WTC11 (cell line): ENCODE results near the gene FNDC3B. TPM values are rescaled to one million over a fixed set of nuclear protein-coding genes. Genes with fewer than 3 reads are reported as not detected.

Experiments
- ATAC-seq: fragments of 200-7000 bp; cut with Tn5 transposase; 2 replicates; pipeline ENCODE4 v1.10.0; 2021; ENCODE audit warnings: mild to moderate bottlenecking, moderate library complexity
- CTCF ChIA-PET: fragments of 300-600 bp; sonication (Branson Sonifier 250); formaldehyde crosslinking; loops from one replicate; lab custom pipeline; 2021; ENCODE audit warnings: antibody characterized with exemption; lab: Charles Lee
- POLR2A ChIA-PET: fragments of 350-600 bp; sonication (Branson Sonifier 250); formaldehyde crosslinking; loops from one replicate; lab custom pipeline; 2021; ENCODE audit warnings: antibody characterized with exemption; lab: Charles Lee
- DNase-seq: peaks from one replicate; pipeline ENCODE4 v3.0.0; 2021; ENCODE audit warnings: low spot score
- H3K27ac Mint-ChIP-seq: 2 replicates; pipeline ENCODE4 v1.8.0; 2021; ENCODE audit warnings: mixed read lengths
- H3K27me3 Mint-ChIP-seq: 2 replicates; pipeline ENCODE4 v1.8.0; 2021; ENCODE audit warnings: low read depth, mild to moderate bottlenecking, moderate library complexity, mixed read lengths
- H3K36me3 Mint-ChIP-seq: 2 replicates; pipeline ENCODE4 v1.8.0; 2021; ENCODE audit warnings: mixed read lengths
- H3K4me1 Mint-ChIP-seq: 2 replicates; pipeline ENCODE4 v1.8.0; 2022; ENCODE audit warnings: mixed read lengths
- H3K4me3 Mint-ChIP-seq: 2 replicates; pipeline ENCODE4 v1.8.0; 2021; ENCODE audit warnings: mild to moderate bottlenecking, moderate library complexity, mixed read lengths
- H3K9me3 Mint-ChIP-seq: 2 replicates; pipeline ENCODE4 v1.8.0; 2021; ENCODE audit warnings: mixed read lengths
- CREM ChIP-seq: sonication (generic); formaldehyde crosslinking; IDR thresholded peaks from 2 replicates; pipeline ENCODE4 v1.8.1; 2022; ENCODE audit warnings: mild to moderate bottlenecking, missing genetic modification reagents, moderate library complexity
- E2F4 ChIP-seq: sonication (generic); formaldehyde crosslinking; IDR thresholded peaks from 2 replicates; pipeline ENCODE4 v1.8.1; 2022; ENCODE audit warnings: low read depth, mild to moderate bottlenecking, moderate library complexity, missing genetic modification reagents, borderline replicate concordance
- FOXP1 ChIP-seq: sonication (generic); formaldehyde crosslinking; IDR thresholded peaks from 2 replicates; pipeline ENCODE4 v1.8.0; 2022; ENCODE audit warnings: missing genetic modification reagents, mild to moderate bottlenecking, moderate library complexity, borderline replicate concordance
- FOXP4 ChIP-seq: sonication (generic); formaldehyde crosslinking; IDR thresholded peaks from 2 replicates; pipeline ENCODE4 v1.8.0; 2022; ENCODE audit warnings: mild to moderate bottlenecking, missing genetic modification reagents
- RORB ChIP-seq: fragments of 250-450 bp; sonication (Bioruptor Pico); IDR thresholded peaks from 2 replicates; pipeline ENCODE4 v1.9.0; 2021; ENCODE audit warnings: mild to moderate bottlenecking
- SP1 ChIP-seq: sonication (generic); formaldehyde crosslinking; conservative IDR thresholded peaks from 2 replicates; pipeline ENCODE4 v1.8.1; 2022; ENCODE audit warnings: missing genetic modification reagents
- USF1 ChIP-seq: sonication (generic); formaldehyde crosslinking; IDR thresholded peaks from 2 replicates; pipeline ENCODE4 v1.8.0; 2022; ENCODE audit warnings: mild to moderate bottlenecking, missing genetic modification reagents
- ZBTB21 ChIP-seq: sonication (generic); formaldehyde crosslinking; IDR thresholded peaks from 2 replicates; pipeline ENCODE4 v1.8.1; 2023; ENCODE audit warnings: mild to moderate bottlenecking, missing genetic modification reagents, borderline replicate concordance
- ZNF317 ChIP-seq: sonication (generic); formaldehyde crosslinking; IDR thresholded peaks from 2 replicates; pipeline ENCODE4 v1.8.1; 2023; ENCODE audit warnings: low read depth, mild to moderate bottlenecking, moderate library complexity, missing genetic modification reagents, borderline replicate concordance
- ZNF423 ChIP-seq: fragments of 250-450 bp; sonication (Bioruptor Pico); IDR thresholded peaks from 2 replicates; pipeline ENCODE4 v2.1.2; 2022; ENCODE audit warnings: mild to moderate bottlenecking, moderate library complexity
- total RNA-seq: library from RNA; stranded (reverse); gene quantifications from 3 replicates; pipeline ENCODE4 v1.2.3, GENCODE V29; 2021
- TF ChIP-seq, protein P1 (sequence below): fragments of 250-450 bp; sonication (Bioruptor Pico); IDR thresholded peaks from 2 replicates; pipeline ENCODE4 v1.8.0; 2021; ENCODE audit warnings: mild to moderate bottlenecking
- TF ChIP-seq, protein P2 (sequence below): sonication (generic); formaldehyde crosslinking; IDR thresholded peaks from 2 replicates; pipeline ENCODE4 v1.8.1; 2023; ENCODE audit warnings: mild to moderate bottlenecking, missing genetic modification reagents, moderate library complexity
- TF ChIP-seq, protein P3 (sequence below): sonication (generic); formaldehyde crosslinking; IDR thresholded peaks from 2 replicates; pipeline ENCODE4 v1.8.1; 2022; ENCODE audit warnings: missing genetic modification reagents, borderline replicate concordance
- TF ChIP-seq, protein P4 (sequence below): sonication (generic); formaldehyde crosslinking; IDR thresholded peaks from 2 replicates; pipeline ENCODE4 v1.8.1; 2022; ENCODE audit warnings: low read depth, missing genetic modification reagents, borderline replicate concordance
- TF ChIP-seq, protein P5 (sequence below): sonication (generic); formaldehyde crosslinking; IDR thresholded peaks from 2 replicates; pipeline ENCODE4 v1.8.1; 2022; ENCODE audit warnings: mild to moderate bottlenecking, moderate library complexity, missing genetic modification reagents
- TF ChIP-seq, protein P6 (sequence below): sonication (generic); formaldehyde crosslinking; conservative IDR thresholded peaks from 2 replicates; pipeline ENCODE4 v1.8.1; 2022; ENCODE audit warnings: mild to moderate bottlenecking, missing genetic modification reagents

The FNDC3B gene
- total RNA-seq, 1 experiment from 2014 or later, result 42.8 TPM

DNA sequence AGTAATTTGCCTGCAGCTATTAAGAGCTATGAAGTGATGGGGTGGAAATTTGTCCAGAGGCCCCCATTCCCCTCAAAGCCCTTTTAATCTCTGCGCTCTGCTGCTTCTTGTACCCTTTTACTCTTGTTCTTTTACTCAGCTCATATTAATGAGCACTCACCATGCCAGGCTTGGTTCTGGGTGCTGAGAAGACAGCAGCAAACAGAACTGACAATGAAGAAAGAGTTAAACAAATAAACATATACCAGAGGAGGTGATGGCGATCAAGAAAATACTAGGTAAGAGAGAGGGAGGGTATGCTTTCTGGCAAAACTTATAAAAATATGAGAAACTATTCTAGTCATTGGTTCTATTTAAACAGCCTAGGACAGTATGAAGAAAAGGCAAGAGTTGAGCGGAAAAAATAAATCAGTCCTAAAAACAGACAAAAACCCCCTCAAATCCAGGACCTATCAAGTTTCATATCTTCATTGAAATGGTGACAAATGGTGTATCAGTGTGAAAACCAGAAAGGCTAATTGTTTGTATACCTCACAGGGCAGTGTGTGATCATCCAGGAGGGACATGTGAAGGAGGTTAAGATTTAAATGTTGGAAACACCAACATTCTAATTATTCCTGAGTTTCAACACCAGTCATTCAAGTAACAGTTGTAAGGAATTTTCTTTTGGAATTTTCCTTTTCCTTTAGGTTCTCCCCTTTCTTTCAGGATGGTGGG lies 144.9 kb downstream of the FNDC3B start:
- Mint-ChIP-seq H3K27ac (peak overlapping the region; percentile 24; the same call in 1 of the 2 replicates), H3K27me3 (no peaks in the 10 kb centered on the region), H3K4me1 (peaks cover 54% of the 10 kb centered on the region), H3K36me3 (no peaks in the 10 kb centered on the region), H3K4me3 (no peak overlapping the region), H3K9me3 (no peaks in the 10 kb centered on the region)
- ChIA-PET CTCF (no interaction called here), POLR2A (no interaction called here)
- no peak for DNase-seq
- TF ChIP-seq, protein P1, sequence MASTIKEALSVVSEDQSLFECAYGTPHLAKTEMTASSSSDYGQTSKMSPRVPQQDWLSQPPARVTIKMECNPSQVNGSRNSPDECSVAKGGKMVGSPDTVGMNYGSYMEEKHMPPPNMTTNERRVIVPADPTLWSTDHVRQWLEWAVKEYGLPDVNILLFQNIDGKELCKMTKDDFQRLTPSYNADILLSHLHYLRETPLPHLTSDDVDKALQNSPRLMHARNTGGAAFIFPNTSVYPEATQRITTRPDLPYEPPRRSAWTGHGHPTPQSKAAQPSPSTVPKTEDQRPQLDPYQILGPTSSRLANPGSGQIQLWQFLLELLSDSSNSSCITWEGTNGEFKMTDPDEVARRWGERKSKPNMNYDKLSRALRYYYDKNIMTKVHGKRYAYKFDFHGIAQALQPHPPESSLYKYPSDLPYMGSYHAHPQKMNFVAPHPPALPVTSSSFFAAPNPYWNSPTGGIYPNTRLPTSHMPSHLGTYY (CRISPR knock-in tag), result no peak
- TF ChIP-seq, protein P2, sequence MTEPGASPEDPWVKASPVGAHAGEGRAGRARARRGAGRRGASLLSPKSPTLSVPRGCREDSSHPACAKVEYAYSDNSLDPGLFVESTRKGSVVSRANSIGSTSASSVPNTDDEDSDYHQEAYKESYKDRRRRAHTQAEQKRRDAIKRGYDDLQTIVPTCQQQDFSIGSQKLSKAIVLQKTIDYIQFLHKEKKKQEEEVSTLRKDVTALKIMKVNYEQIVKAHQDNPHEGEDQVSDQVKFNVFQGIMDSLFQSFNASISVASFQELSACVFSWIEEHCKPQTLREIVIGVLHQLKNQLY (CRISPR knock-in tag), result no peak
- no peak for TF ChIP-seq FOXP1 (CRISPR knock-in tag)
- TF ChIP-seq, protein P3, sequence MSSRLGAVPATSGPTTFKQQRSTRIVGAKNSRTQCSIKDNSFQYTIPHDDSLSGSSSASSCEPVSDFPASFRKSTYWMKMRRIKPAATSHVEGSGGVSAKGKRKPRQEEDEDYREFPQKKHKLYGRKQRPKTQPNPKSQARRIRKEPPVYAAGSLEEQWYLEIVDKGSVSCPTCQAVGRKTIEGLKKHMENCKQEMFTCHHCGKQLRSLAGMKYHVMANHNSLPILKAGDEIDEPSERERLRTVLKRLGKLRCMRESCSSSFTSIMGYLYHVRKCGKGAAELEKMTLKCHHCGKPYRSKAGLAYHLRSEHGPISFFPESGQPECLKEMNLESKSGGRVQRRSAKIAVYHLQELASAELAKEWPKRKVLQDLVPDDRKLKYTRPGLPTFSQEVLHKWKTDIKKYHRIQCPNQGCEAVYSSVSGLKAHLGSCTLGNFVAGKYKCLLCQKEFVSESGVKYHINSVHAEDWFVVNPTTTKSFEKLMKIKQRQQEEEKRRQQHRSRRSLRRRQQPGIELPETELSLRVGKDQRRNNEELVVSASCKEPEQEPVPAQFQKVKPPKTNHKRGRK (CRISPR knock-in tag), result no peak
- no peak for TF ChIP-seq USF1 (CRISPR knock-in tag)
- no peak for TF ChIP-seq E2F4 (CRISPR knock-in tag)
- no peak for TF ChIP-seq FOXP4 (CRISPR knock-in tag)
- TF ChIP-seq, protein P4, sequence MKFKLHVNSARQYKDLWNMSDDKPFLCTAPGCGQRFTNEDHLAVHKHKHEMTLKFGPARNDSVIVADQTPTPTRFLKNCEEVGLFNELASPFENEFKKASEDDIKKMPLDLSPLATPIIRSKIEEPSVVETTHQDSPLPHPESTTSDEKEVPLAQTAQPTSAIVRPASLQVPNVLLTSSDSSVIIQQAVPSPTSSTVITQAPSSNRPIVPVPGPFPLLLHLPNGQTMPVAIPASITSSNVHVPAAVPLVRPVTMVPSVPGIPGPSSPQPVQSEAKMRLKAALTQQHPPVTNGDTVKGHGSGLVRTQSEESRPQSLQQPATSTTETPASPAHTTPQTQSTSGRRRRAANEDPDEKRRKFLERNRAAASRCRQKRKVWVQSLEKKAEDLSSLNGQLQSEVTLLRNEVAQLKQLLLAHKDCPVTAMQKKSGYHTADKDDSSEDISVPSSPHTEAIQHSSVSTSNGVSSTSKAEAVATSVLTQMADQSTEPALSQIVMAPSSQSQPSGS (CRISPR knock-in tag), result no peak
- TF ChIP-seq, protein P5, sequence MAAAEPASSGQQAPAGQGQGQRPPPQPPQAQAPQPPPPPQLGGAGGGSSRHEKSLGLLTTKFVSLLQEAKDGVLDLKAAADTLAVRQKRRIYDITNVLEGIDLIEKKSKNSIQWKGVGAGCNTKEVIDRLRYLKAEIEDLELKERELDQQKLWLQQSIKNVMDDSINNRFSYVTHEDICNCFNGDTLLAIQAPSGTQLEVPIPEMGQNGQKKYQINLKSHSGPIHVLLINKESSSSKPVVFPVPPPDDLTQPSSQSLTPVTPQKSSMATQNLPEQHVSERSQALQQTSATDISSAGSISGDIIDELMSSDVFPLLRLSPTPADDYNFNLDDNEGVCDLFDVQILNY, result no peak
- TF ChIP-seq RORB (CRISPR knock-in tag), result no peak
- TF ChIP-seq SP1 (CRISPR knock-in tag), result no peak
- no peak for TF ChIP-seq ZNF423 (CRISPR knock-in tag)
- no peak for TF ChIP-seq CREM
- TF ChIP-seq, protein P6, sequence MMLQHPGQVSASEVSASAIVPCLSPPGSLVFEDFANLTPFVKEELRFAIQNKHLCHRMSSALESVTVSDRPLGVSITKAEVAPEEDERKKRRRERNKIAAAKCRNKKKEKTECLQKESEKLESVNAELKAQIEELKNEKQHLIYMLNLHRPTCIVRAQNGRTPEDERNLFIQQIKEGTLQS, result no peak
- TF ChIP-seq ZNF317 (CRISPR knock-in tag), result no peak
- no peak for TF ChIP-seq ZBTB21 (CRISPR knock-in tag)
- ATAC-seq, result no peak
